AG10803 (cell line): ENCODE measurements around the gene ARFGAP2.
"Not testable (repeated sequence)": the region's sequence is repeated elsewhere in the genome, so short reads cannot be mapped to it uniquely, and the experiment has no call there.

Experiments used
- DNase-seq: peaks from one replicate; pipeline ENCODE4 v3.0.0; 2010; ENCODE audit warnings: low read depth
- H3K4me3 ChIP-seq: 2 replicates; pipeline ENCODE4 v1.5.1; 2011; ENCODE audit warnings: mild to moderate bottlenecking, low read length, control low read depth
- CTCF ChIP-seq: conservative IDR thresholded peaks from 2 replicates; pipeline ENCODE4 v1.5.1; 2011; ENCODE audit warnings: mild to moderate bottlenecking, low read length, control low read depth, inconsistent platforms

The ARFGAP2 gene

GRCh38 chr11:47201015-47201414, 24.3 kb upstream of the ARFGAP2 start:
- TF ChIP-seq CTCF: no peak
- H3K4me3 ChIP-seq: no peak overlapping the region
- no peak for DNase-seq

GRCh38 chr11:47198161-47198560, 21.5 kb upstream of the ARFGAP2 start:
- not testable (repeated sequence) for H3K4me3 ChIP-seq, DNase-seq

- TF ChIP-seq CTCF: no peak
- H3K4me3 ChIP-seq: no peak overlapping the region
- DNase-seq: no peak
Observed at GRCh38 chr11:47192111-47192510, 15.4 kb upstream of the ARFGAP2 start.

GRCh38 chr11:47191137-47191536, 14.5 kb upstream of the ARFGAP2 start:
- peak; percentile 8 for DNase-seq
- H3K4me3 ChIP-seq: not testable (repeated sequence)

- H3K4me3 ChIP-seq: no peak overlapping the region
- DNase-seq: peak; percentile 81
- TF ChIP-seq CTCF: no peak
Observed at GRCh38 chr11:47189100-47189834, 12.6 kb upstream of the ARFGAP2 start.

- no peak overlapping the region for H3K4me3 ChIP-seq
- TF ChIP-seq CTCF: no peak
- peak; percentile 28 for DNase-seq
Observed at GRCh38 chr11:47188259-47188658, 11.6 kb upstream of the ARFGAP2 start.

- TF ChIP-seq CTCF: no peak
- DNase-seq: no peak
- peak overlapping the region; percentile 52 for H3K4me3 ChIP-seq
Observed at GRCh38 chr11:47187723-47188122, 11.0 kb upstream of the ARFGAP2 start.

- peak; percentile 23 for DNase-seq
- peak overlapping the region; percentile 52 for H3K4me3 ChIP-seq
- TF ChIP-seq CTCF: peak; percentile 1; the same call in 1 of the 2 replicates
Observed at GRCh38 chr11:47186700-47187695, 10.3 kb upstream of the ARFGAP2 start.
